ENCODE results near the gene AGBL4.

GRCh38 chr1:48560577-48560976 is 1463.2 kb downstream of the AGBL4 start:
- no peak for TF ChIP-seq CTCF (IDR thresholded peaks at IDR 0.05)
- TF ChIP-seq POLR2A (IDR thresholded peaks at IDR 0.05): no peak
